Measurements from ENCODE around the gene ZNF394. TPM values are rescaled to one million over a fixed set of nuclear protein-coding genes. Genes with fewer than 3 reads are reported as not detected.

The ZNF394 gene
- total and polyA plus RNA-seq, 9 of the 15 experiments (the other 6 are each of a cell fraction or from before 2014, with no cell fraction given): 2.9 to 32.2 (median 24.2) TPM

- TF ChIP-seq SRF (CRISPR knock-in tag; IDR thresholded peaks at IDR 0.05) (no peak), MYBL2 (IDR thresholded peaks at IDR 0.05; ENCODE audit: low read depth) (no peak), MYBL2 (CRISPR knock-in tag; IDR thresholded peaks at IDR 0.05; ENCODE audit: borderline replicate concordance) (no peak), PHB2 (IDR thresholded peaks at IDR 0.05; ENCODE audit: low read depth) (no peak), U2AF2 (optimal IDR thresholded peaks at IDR 0.05; ENCODE audit: low read depth, low read length) (no peak), MCM5 (IDR thresholded peaks at IDR 0.05; ENCODE audit: low read depth) (no peak), KAT8 (IDR thresholded peaks at IDR 0.05; ENCODE audit: low read depth) (no peak), POLR2AphosphoS5 (IDR thresholded peaks at IDR 0.05; ENCODE audit: control insufficient read depth, insufficient read depth, low read depth, low read length) (peak; percentile 61; the same call in 1 of the 2 replicates), TFAP4 (CRISPR knock-in tag; IDR thresholded peaks at IDR 0.05; ENCODE audit: borderline replicate concordance) (no peak), ZNF24 (IDR thresholded peaks at IDR 0.05) (no peak), EHMT2 (IDR thresholded peaks at IDR 0.05) (no peak), ZNF232 (CRISPR knock-in tag; IDR thresholded peaks at IDR 0.05) (no peak), CBX1 (IDR thresholded peaks at IDR 0.05; ENCODE audit: low read depth) (peak; percentile 51; the same call in 1 of the 2 replicates), BCL6 (CRISPR knock-in tag; IDR thresholded peaks at IDR 0.05) (no peak), SMC3 (conservative IDR thresholded peaks at IDR 0.05; ENCODE audit: insufficient read depth, low read depth, low read length) (no peak; the same call in 1 of the 2 replicates), MXD1 (CRISPR knock-in tag; IDR thresholded peaks at IDR 0.05; ENCODE audit: borderline replicate concordance, poor library complexity, severe bottlenecking) (no peak), ZNF347 (CRISPR knock-in tag; IDR thresholded peaks at IDR 0.05; ENCODE audit: low read depth) (no peak), COPS2 (conservative IDR thresholded peaks at IDR 0.05) (no peak), CREB5 (CRISPR knock-in tag; IDR thresholded peaks at IDR 0.05) (no peak), MAFG (tag; conservative IDR thresholded peaks at IDR 0.05) (no peak), RREB1 (CRISPR knock-in tag; IDR thresholded peaks at IDR 0.05) (no peak)
These were observed 41.0 kb downstream of the ZNF394 start (continued) for GRCh38 chr7:99459087-99459486.

All from K562 (cell line).